ENCODE results near the gene GRIN3B. TPM values are rescaled to one million over a fixed set of nuclear protein-coding genes. Genes with fewer than 3 reads are reported as not detected.

GRIN3B gene
- polyA plus RNA-seq, 1 of the 3 experiments (the other 2 are of a cell fraction) = 1.5 TPM

GRCh38 chr19:991174-991931 is 8.9 kb upstream of the GRIN3B start:
- peak; percentile 88 for DNase-seq
- Histone ChIP-seq H3K9me2 (no peaks in the 10 kb centered on the region), H3K36me3 (replicated peaks in 1 of 2; ENCODE audit: control insufficient read depth in 1 of 2, insufficient read depth in 2 of 2, low read length in 1 of 2) (peaks cover 3 to 45% of the 10 kb centered on the region in 2 experiments), H3K4me1 (ENCODE audit: control insufficient read depth in 1 of 2, insufficient read depth in 2 of 2, low read depth in 1 of 2, low read length in 1 of 2) (peaks cover 0 to 6% of the 10 kb centered on the region in 2 experiments; a peak in 1 of 4 replicates), H3K9me3 (no peaks in the 10 kb centered on the region), H3F3A (replicated peaks; ENCODE audit: insufficient read depth) (no peaks in the 10 kb centered on the region), H2AFZ (ENCODE audit: low read depth) (no peak overlapping the region), H3K9ac (no peak overlapping the region), H3K27ac (ENCODE audit: low read depth in 2 of 2, low read length in 1 of 2) (no peak overlapping the region), H3K4me2 (no peak overlapping the region), H4K20me1 (ENCODE audit: insufficient read depth) (0 out of 2 replicates have a peak, but pooled peaks cover 6% of the 10 kb centered on the region), H3K79me2 (ENCODE audit: insufficient read depth) (no peaks in the 10 kb centered on the region), H3K4me3 (ENCODE audit: low read depth in 2 of 2, low read length in 1 of 2) (no peak overlapping the region), H3K27me3 (ENCODE audit: insufficient read depth) (peaks cover 3% of the 10 kb centered on the region; the same call in 1 of the 2 replicates)
- CTCF ChIA-PET = interaction anchor here (0.6 kb wide), 1 partner anchor 62 kb away, joined by 3 read pairs; no protein-coding TSS in a partner anchor
- POLR2A ChIA-PET = no interaction called here
- TF ChIP-seq TEAD4 (IDR thresholded peaks at IDR 0.05; ENCODE audit: borderline replicate concordance, insufficient read depth) (no peak), RFX5 (IDR thresholded peaks at IDR 0.05; ENCODE audit: low read length) (no peak), GABPA (IDR thresholded peaks at IDR 0.05; ENCODE audit: low read depth) (no peak), TAF1 (IDR thresholded peaks at IDR 0.05; ENCODE audit: borderline replicate concordance, low read depth, low read length) (no peak), ELF1 (IDR thresholded peaks at IDR 0.05) (no peak)
- 92% methylated on average over 19 of the region's 47 CpGs for WGBS (ENCODE audit: low lambda C conversion rate)

GRCh38 chr19:991932-992669 is 8.1 kb upstream of the GRIN3B start:
- H3K9ac ChIP-seq = no peak overlapping the region
- no peak overlapping the region for H2AFZ ChIP-seq (ENCODE audit: low read depth)
- H3K9me2 ChIP-seq = no peaks in the 10 kb centered on the region
- H4K20me1 ChIP-seq (ENCODE audit: insufficient read depth) = 0 out of 2 replicates have a peak, but pooled peaks cover 6% of the 10 kb centered on the region
- H3F3A ChIP-seq (replicated peaks; ENCODE audit: insufficient read depth) = no peaks in the 10 kb centered on the region
- no peaks in the 10 kb centered on the region for H3K79me2 ChIP-seq (ENCODE audit: insufficient read depth)
- H3K36me3 ChIP-seq (replicated peaks in 1 of 2; ENCODE audit: control insufficient read depth in 1 of 2, insufficient read depth in 2 of 2, low read length in 1 of 2) = peaks cover 3 to 40% of the 10 kb centered on the region in 2 experiments
- peaks cover 10% of the 10 kb centered on the region; the same call in 1 of the 2 replicates for H3K27me3 ChIP-seq (ENCODE audit: insufficient read depth)
- no peak overlapping the region for H3K4me3 ChIP-seq (ENCODE audit: low read depth in 2 of 2, low read length in 1 of 2)
- WGBS (ENCODE audit: low lambda C conversion rate) = 100% methylated on average over 16 of the region's 42 CpGs
- TF ChIP-seq PBX3 (IDR thresholded peaks at IDR 0.05) = no peak
- TF ChIP-seq TAF1 (IDR thresholded peaks at IDR 0.05; ENCODE audit: borderline replicate concordance, low read depth, low read length) = no peak
- TF ChIP-seq USF2 (IDR thresholded peaks at IDR 0.05; ENCODE audit: borderline replicate concordance, low read depth, low read length) = no peak
- TF ChIP-seq GABPA (IDR thresholded peaks at IDR 0.05; ENCODE audit: low read depth) = no peak
- TF ChIP-seq CHD2 (IDR thresholded peaks at IDR 0.05; ENCODE audit: low read length, partially characterized antibody) = no peak
- TF ChIP-seq REST (IDR thresholded peaks at IDR 0.05; ENCODE audit: low read depth, low read length) = no peak
- no peak for TF ChIP-seq POLR2AphosphoS5 (IDR thresholded peaks at IDR 0.05; ENCODE audit: low read depth, low read length)
- no peak for TF ChIP-seq YY1 (IDR thresholded peaks at IDR 0.05; ENCODE audit: low read depth)
- no peak for TF ChIP-seq SIN3A (IDR thresholded peaks at IDR 0.05; ENCODE audit: borderline replicate concordance, low read depth, low read length)
- TF ChIP-seq TEAD4 (IDR thresholded peaks at IDR 0.05; ENCODE audit: borderline replicate concordance, insufficient read depth) = no peak
- no peak for TF ChIP-seq EP300 (IDR thresholded peaks at IDR 0.05; ENCODE audit: borderline replicate concordance in 1 of 2, low read depth in 1 of 2, low read length in 1 of 2)
- DNase-seq = no peak
- no peak overlapping the region for H3K4me2 ChIP-seq
- ChIA-PET POLR2A (no interaction called here), CTCF (no interaction called here)
- H3K4me1 ChIP-seq (ENCODE audit: control insufficient read depth in 1 of 2, insufficient read depth in 2 of 2, low read depth in 1 of 2, low read length in 1 of 2) = peaks cover 0 to 9% of the 10 kb centered on the region in 2 experiments; a peak in 1 of 4 replicates
- H3K27ac ChIP-seq (ENCODE audit: low read depth in 2 of 2, low read length in 1 of 2) = no peak overlapping the region
- no peaks in the 10 kb centered on the region for H3K9me3 ChIP-seq
